HT-29 (cell line): ENCODE data around the gene PRKAR1B. TPM values are rescaled to one million over a fixed set of nuclear protein-coding genes. Genes with fewer than 3 reads are reported as not detected.
A peak's percentile ranks its signal among the peaks of the same experiment; 100 is the strongest.

Source experiments
- DNase-seq: peaks from one replicate; pipeline ENCODE4 v3.0.0-alpha.2; 2015; ENCODE audit warnings: low spot score
- total RNA-seq: library from RNA; depleted of rRNA; stranded (reverse); fragments of >200 nt; shearing (Covaris generic); gene quantifications from 2 replicates; pipeline ENCODE4 v1.2.3, GENCODE V29; 2014

The PRKAR1B gene
- total RNA-seq, 1 experiment from 2014 or later: 78.0 TPM

GRCh38 chr7:522071-522950 is 204.8 kb downstream of the PRKAR1B start:
- DNase-seq: peak; percentile 63

- DNase-seq: peak; percentile 82
These were observed 205.6 kb downstream of the PRKAR1B start for GRCh38 chr7:521221-522070.

- DNase-seq: no peak
These were observed 206.4 kb downstream of the PRKAR1B start for GRCh38 chr7:520503-521161.

GRCh38 chr7:519484-520390 is 207.3 kb downstream of the PRKAR1B start, which contains the start of gene PDGFA:
Gene PDGFA, minus strand, starts transcription at chr7:519846. Its CDS starts 845 bp downstream, at chr7:519001.
- peak; percentile 77 for DNase-seq

GRCh38 chr7:518630-519483 is 208.2 kb downstream of the PRKAR1B start:
- peak; percentile 90 for DNase-seq

GRCh38 chr7:517774-518629 is 209.1 kb downstream of the PRKAR1B start:
- peak; percentile 60 for DNase-seq

GRCh38 chr7:516606-517456 is 210.2 kb downstream of the PRKAR1B start:
- peak; percentile 78 for DNase-seq

- DNase-seq: no peak
These were observed 210.9 kb downstream of the PRKAR1B start for GRCh38 chr7:516216-516605.

GRCh38 chr7:515628-516027 is 211.5 kb downstream of the PRKAR1B start:
- DNase-seq: no peak

- DNase-seq: no peak
These were observed 212.2 kb downstream of the PRKAR1B start for GRCh38 chr7:514651-515598.

- no peak for DNase-seq
These were observed 212.8 kb downstream of the PRKAR1B start for GRCh38 chr7:514242-514641.

- DNase-seq: no peak
These were observed 213.4 kb downstream of the PRKAR1B start for GRCh38 chr7:513521-514166.

GRCh38 chr7:512541-513311 is 214.4 kb downstream of the PRKAR1B start:
- peak; percentile 74 for DNase-seq

- no peak for DNase-seq
These were observed 215.0 kb downstream of the PRKAR1B start for GRCh38 chr7:512146-512510.

GRCh38 chr7:511476-512145 is 215.5 kb downstream of the PRKAR1B start:
- DNase-seq: no peak
